Keratinocyte (primary cell): ENCODE measurements around the gene MYH10. TPM values are rescaled to one million over a fixed set of nuclear protein-coding genes. Genes with fewer than 3 reads are reported as not detected.

Source experiments
- DNase-seq: peaks from one replicate; pipeline ENCODE4 v3.0.0-alpha.2; 2011; ENCODE audit warnings: low read depth, missing footprints, low spot score
- FAIRE-seq: peaks from 2 replicates; lab custom pipeline; 2011; peaks lifted over from hg19 to GRCh38; lab: Jason Lieb, UNC
- H2AFZ ChIP-seq: 2 replicates; pipeline ENCODE4 v1.6.0; 2012; ENCODE audit warnings: low read length, control low read depth, inconsistent platforms; ENCODE audit not compliant: control insufficient read depth
- H3K27ac ChIP-seq: 2 replicates; pipeline ENCODE4 v1.5.1; 2011; ENCODE audit warnings: low read length; ENCODE audit not compliant: control insufficient read depth, insufficient read depth
- H3K27me3 ChIP-seq: 3 replicates; pipeline ENCODE4 v1.6.0; 2011; ENCODE audit warnings: low read length; ENCODE audit not compliant: control insufficient read depth, insufficient read depth; ENCODE audit errors: extremely low read depth
- H3K36me3 ChIP-seq, 2 experiments: 2 replicates in 1 of 2; 3 replicates in 1 of 2; pipeline ENCODE4 v1.5.1; 2011; ENCODE audit warnings: low read length in 2 of 2, mild to moderate bottlenecking in 1 of 2; ENCODE audit not compliant: control insufficient read depth in 2 of 2, insufficient read depth in 2 of 2; ENCODE audit errors: extremely low read depth in 1 of 2
- H3K4me1 ChIP-seq: 3 replicates; pipeline ENCODE4 v1.5.1; 2011; ENCODE audit warnings: low read length; ENCODE audit not compliant: control insufficient read depth, insufficient read depth; ENCODE audit errors: extremely low read depth
- H3K4me2 ChIP-seq: 3 replicates; pipeline ENCODE4 v1.6.0; 2011; ENCODE audit warnings: low read depth, low read length; ENCODE audit not compliant: control insufficient read depth, insufficient read depth; ENCODE audit errors: extremely low read depth
- H3K4me3 ChIP-seq, 3 experiments: fragments of 200-600 bp in 1 of 3; sonication (generic) in 1 of 3; 2 replicates in 2 of 3; 3 replicates in 1 of 3; pipeline ENCODE4 v1.5.1; 2011 to 2016; ENCODE audit warnings: low read length in 3 of 3, mild to moderate bottlenecking in 3 of 3, control low read depth in 2 of 3, inconsistent platforms in 1 of 3, low read depth in 1 of 3, mixed read lengths in 1 of 3, mixed run types in 1 of 3, moderate library complexity in 1 of 3; ENCODE audit not compliant: control insufficient read depth in 2 of 3, insufficient read depth in 2 of 3; ENCODE audit errors: extremely low read depth in 1 of 3
- H3K79me2 ChIP-seq: 2 replicates; pipeline ENCODE4 v1.6.0; 2012; ENCODE audit warnings: low read length; ENCODE audit not compliant: control insufficient read depth, insufficient read depth
- H3K9ac ChIP-seq: 3 replicates; pipeline ENCODE4 v1.6.0; 2011; ENCODE audit warnings: low read length; ENCODE audit not compliant: control insufficient read depth, insufficient read depth; ENCODE audit errors: extremely low read depth
- H3K9me1 ChIP-seq: 3 replicates; pipeline ENCODE4 v1.6.0; 2011; ENCODE audit warnings: low read length; ENCODE audit not compliant: control insufficient read depth, insufficient read depth; ENCODE audit errors: extremely low read depth
- H3K9me3 ChIP-seq: 2 replicates; pipeline ENCODE4 v1.5.1; 2012; ENCODE audit warnings: low read depth, low read length; ENCODE audit not compliant: control insufficient read depth
- H4K20me1 ChIP-seq: 3 replicates; pipeline ENCODE4 v1.6.0; 2011; ENCODE audit warnings: low read length; ENCODE audit not compliant: control insufficient read depth, insufficient read depth; ENCODE audit errors: extremely low read depth
- EZH2 ChIP-seq: IDR thresholded peaks from one replicate; pipeline ENCODE4 v1.6.1; 2012; ENCODE audit warnings: inconsistent platforms, mild to moderate bottlenecking, low read length, moderate library complexity
- dilution Hi-C: fragments of 300-500 bp; cut with MboI; formaldehyde crosslinking; loops from one replicate; pipeline ENCODE4 v1.7.0; 2020; ENCODE audit warnings: low sequenced_read_pairs; ENCODE audit not compliant: extremely low pct_ligation_motif_present
- polyA plus RNA-seq, 5 experiments: library from polyadenylated mRNA; depleted of rRNA in 3 of 5; stranded (reverse) in 3 of 5; stranded (forward) in 1 of 5; unstranded in 1 of 5; fragments of >200 nt; gene quantifications; 1 replicate in 1 of 5; 2 replicates in 3 of 5; 3 replicates in 1 of 5; pipeline versions ENCODE4 v1.2.1 to v1.2.3, GENCODE V29; 2011 to 2012; ENCODE audit warnings: missing spikeins in 2 of 5, low read depth in 1 of 5, low replicate concordance in 1 of 5
- TF ChIP-seq, protein P1 (sequence below), 3 experiments: IDR thresholded peaks in 1 of 3; conservative IDR thresholded peaks in 1 of 3; optimal IDR thresholded peaks in 1 of 3; 2 replicates in 2 of 3; 3 replicates in 1 of 3; pipeline versions ENCODE3 to v1.5.1; 2011; ENCODE audit warnings: low read length in 3 of 3, mild to moderate bottlenecking in 3 of 3, moderate library complexity in 2 of 3, control low read depth in 1 of 3, inconsistent platforms in 1 of 3; ENCODE audit not compliant: insufficient read depth in 2 of 3; ENCODE audit errors: extremely low read depth in 1 of 3

The MYH10 gene
- polyA plus RNA-seq, 1 donor (not counting 4 experiments of a cell fraction or from before 2014, with no cell fraction given): 21.2 TPM

DNA sequence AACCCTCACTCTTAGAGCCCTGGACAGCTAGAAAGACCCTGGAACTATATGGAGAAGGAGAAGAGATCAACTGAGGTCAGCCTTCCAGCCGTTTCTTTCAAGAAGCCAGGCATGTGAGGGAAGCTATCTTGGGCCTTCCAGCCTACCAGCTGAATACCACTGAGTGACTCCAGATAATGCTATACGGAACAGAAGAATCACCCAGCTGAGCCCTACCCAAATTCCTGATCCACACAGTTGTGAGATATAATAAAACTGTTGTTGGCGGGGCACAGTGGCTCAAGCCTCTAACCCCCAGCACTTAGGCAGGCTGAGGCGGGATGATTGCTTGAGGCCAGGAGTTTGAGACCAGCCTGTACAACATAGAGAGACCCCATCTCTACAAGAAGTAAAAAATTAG, 26.2 kb upstream of the MYH10 start:
- DNase-seq (no peak), FAIRE-seq (no peak)
- Histone ChIP-seq H3K9me3 (no peaks in the 10 kb centered on the region), H3K36me3 (no peaks in the 10 kb centered on the region), H3K9ac (no peak overlapping the region), H3K4me1 (no peaks in the 10 kb centered on the region), H4K20me1 (no peaks in the 10 kb centered on the region), H2AFZ (no peak overlapping the region), H3K4me2 (no peak overlapping the region), H3K27me3 (no peaks in the 10 kb centered on the region), H3K9me1 (no peaks in the 10 kb centered on the region), H3K27ac (no peak overlapping the region), H3K79me2 (no peaks in the 10 kb centered on the region), H3K4me3 (no peak overlapping the region)
- dilution Hi-C loops: no loop called here
- no peak for TF ChIP-seq EZH2
- TF ChIP-seq, protein P1, sequence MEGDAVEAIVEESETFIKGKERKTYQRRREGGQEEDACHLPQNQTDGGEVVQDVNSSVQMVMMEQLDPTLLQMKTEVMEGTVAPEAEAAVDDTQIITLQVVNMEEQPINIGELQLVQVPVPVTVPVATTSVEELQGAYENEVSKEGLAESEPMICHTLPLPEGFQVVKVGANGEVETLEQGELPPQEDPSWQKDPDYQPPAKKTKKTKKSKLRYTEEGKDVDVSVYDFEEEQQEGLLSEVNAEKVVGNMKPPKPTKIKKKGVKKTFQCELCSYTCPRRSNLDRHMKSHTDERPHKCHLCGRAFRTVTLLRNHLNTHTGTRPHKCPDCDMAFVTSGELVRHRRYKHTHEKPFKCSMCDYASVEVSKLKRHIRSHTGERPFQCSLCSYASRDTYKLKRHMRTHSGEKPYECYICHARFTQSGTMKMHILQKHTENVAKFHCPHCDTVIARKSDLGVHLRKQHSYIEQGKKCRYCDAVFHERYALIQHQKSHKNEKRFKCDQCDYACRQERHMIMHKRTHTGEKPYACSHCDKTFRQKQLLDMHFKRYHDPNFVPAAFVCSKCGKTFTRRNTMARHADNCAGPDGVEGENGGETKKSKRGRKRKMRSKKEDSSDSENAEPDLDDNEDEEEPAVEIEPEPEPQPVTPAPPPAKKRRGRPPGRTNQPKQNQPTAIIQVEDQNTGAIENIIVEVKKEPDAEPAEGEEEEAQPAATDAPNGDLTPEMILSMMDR (optimal IDR thresholded peaks at IDR 0.05 in 1 of 3, IDR thresholded peaks at IDR 0.05 in 1 of 3, conservative IDR thresholded peaks at IDR 0.05 in 1 of 3; ENCODE audit: extremely low read depth in 1 of 3, insufficient read depth in 2 of 3, low read length in 3 of 3): no peak

DNA sequence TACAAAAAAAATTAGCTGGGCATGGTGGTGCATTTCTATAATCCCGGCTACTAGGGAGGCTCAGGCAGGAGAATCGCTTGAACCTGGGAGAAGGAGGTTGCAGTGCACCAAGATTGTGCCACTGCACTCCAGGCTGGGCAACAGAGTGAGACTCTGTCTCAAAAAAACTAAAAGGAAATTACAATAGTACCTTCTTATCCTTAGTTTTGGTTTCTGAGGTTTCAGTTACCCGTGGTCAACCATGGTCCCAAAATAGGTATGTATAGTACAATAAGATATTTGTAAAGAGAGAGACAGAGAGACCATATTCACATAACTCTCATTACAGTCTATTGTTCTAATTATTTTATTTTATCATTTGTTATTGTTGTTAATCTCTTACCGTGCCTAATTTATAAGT, 24.3 kb upstream of the MYH10 start:
- TF ChIP-seq EZH2: no peak
- TF ChIP-seq, protein P1 (optimal IDR thresholded peaks at IDR 0.05 in 1 of 3, IDR thresholded peaks at IDR 0.05 in 1 of 3, conservative IDR thresholded peaks at IDR 0.05 in 1 of 3; ENCODE audit: extremely low read depth in 1 of 3, insufficient read depth in 2 of 3, low read length in 3 of 3): no peak
- FAIRE-seq (no peak), DNase-seq (no peak)
- Histone ChIP-seq H3K4me3 (no peak overlapping the region), H2AFZ (no peak overlapping the region), H3K79me2 (no peaks in the 10 kb centered on the region), H3K9me3 (no peaks in the 10 kb centered on the region), H3K4me1 (no peaks in the 10 kb centered on the region), H3K27me3 (no peaks in the 10 kb centered on the region), H3K9me1 (no peaks in the 10 kb centered on the region), H3K36me3 (no peaks in the 10 kb centered on the region), H3K9ac (no peak overlapping the region), H4K20me1 (no peaks in the 10 kb centered on the region), H3K27ac (no peak overlapping the region), H3K4me2 (no peak overlapping the region)
- dilution Hi-C loops: no loop called here
